Astrocyte of the spinal cord (primary cell): ENCODE data around the gene NEK11.

Source experiments
- DNase-seq: peaks from one replicate; pipeline ENCODE4 v3.0.0; 2011; ENCODE audit warnings: low read depth, low spot score
- H3K4me3 ChIP-seq: 2 replicates; pipeline ENCODE4 v1.5.1; 2011; ENCODE audit warnings: low read depth, mild to moderate bottlenecking, low read length, moderate library complexity
- CTCF ChIP-seq: IDR thresholded peaks from 2 replicates; pipeline ENCODE4 v1.5.1; 2012; ENCODE audit warnings: low read depth, mild to moderate bottlenecking, low read length, inconsistent platforms
- in situ Hi-C: cut with HindIII; loops from 2 replicates; pipeline ENCODE4 v1.10.0; 2017; ENCODE audit warnings: low sequenced_read_pairs

The NEK11 gene

DNA sequence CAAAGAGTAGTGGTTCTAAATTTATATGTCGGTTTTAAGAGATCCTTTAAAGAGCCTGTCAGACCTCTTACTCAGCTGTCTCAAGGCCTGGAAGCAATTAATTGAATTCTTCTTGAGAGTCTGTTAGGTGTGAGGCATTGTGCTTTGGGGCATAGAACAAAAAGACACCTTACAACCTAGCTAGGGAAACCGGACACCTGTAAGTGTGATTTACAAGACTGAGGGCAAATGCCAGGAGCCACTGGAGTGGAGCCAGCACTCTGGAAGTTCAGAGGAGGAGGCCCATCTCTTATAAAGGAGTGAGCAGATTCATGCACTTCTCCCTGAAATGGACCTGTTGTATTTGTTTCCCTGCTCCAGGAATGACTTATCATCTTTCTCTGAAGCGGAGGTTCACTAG is 257.2 kb downstream of the NEK11 start:
- no peak overlapping the region for H3K4me3 ChIP-seq
- in situ Hi-C loops = no loop called here
- TF ChIP-seq CTCF = no peak
- no peak for DNase-seq

GRCh38 chr3:131284302-131284701 is 257.6 kb downstream of the NEK11 start:
- no peak for TF ChIP-seq CTCF
- no peak overlapping the region for H3K4me3 ChIP-seq
- DNase-seq = no peak
- in situ Hi-C loops = no loop called here

DNA sequence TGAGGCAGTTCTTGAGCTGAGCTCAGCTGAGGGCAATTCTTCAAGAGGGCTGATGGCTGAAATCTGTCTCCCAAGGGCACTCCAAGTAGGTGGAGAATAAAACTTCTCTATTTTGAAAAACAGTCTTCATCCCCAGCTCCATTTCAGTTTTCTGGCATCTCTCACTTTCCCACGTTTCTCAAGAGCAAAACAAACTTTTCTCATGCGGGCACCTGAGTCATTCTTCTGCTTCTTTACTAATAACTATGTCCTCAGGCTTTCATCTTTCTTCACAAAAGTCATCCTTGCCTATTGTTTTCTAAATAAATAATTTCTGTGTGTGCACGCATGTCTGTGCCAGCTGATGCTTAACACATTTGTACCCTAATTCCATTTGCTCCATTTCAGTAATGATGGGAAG is 258.8 kb downstream of the NEK11 start:
- in situ Hi-C loops = no loop called here
- DNase-seq = no peak
- no peak for TF ChIP-seq CTCF
- no peak overlapping the region for H3K4me3 ChIP-seq

- in situ Hi-C loops = no loop called here
- H3K4me3 ChIP-seq = no peak overlapping the region
- no peak for TF ChIP-seq CTCF
- no peak for DNase-seq
These were observed 273.2 kb downstream of the NEK11 start for GRCh38 chr3:131299836-131300235.

GRCh38 chr3:131303848-131304247 is 277.2 kb downstream of the NEK11 start:
- no peak for TF ChIP-seq CTCF
- DNase-seq = no peak
- H3K4me3 ChIP-seq = no peak overlapping the region
- in situ Hi-C loops = no loop called here

DNA sequence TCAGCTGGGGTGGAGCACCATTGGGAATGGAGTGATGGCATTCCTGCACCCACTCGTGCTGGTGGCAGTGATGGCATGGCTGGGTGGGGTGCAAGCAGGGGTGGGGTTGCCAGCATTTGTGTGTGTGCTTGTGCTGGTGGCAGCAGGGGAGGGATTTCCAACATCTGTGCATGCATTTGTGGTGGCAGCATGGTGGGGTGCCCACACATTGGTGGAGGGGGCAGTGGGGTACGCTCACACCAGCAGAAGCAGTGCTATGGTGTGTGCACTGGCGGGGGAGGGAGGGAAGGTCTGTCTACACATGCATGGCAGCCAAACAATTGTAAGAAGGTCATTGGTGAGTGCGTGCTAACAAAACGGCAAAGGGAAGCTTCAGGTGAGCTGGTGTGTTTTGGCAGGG is 278.2 kb downstream of the NEK11 start:
- DNase-seq = no peak
- no peak overlapping the region for H3K4me3 ChIP-seq
- TF ChIP-seq CTCF = no peak
- in situ Hi-C loops = no loop called here

DNA sequence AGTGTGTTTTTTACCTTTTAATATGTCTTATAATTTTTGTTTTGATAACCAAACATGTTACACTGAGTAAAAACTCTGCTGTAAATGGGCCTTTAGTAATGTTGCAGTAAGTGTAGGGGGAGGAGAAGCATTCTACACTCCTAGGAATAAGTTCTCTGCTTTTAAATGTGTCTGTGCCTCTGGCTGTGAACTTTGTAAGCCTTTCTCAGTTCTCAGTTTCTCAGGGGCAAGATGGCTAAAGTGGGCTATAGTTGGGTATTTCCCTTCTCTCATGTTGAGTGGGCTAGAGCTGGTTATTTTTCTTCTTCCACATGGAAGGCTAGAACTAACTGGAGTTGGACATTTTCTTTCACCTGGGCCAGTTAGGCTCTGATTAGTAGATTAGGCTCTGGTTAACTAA is 279.6 kb downstream of the NEK11 start:
- TF ChIP-seq CTCF = no peak
- no peak overlapping the region for H3K4me3 ChIP-seq
- in situ Hi-C loops = no loop called here
- no peak for DNase-seq
